Trophoblast cell (in vitro differentiated cells and primary cell): ENCODE data around the gene SLIT3.

Source experiments
- DNase-seq, 2 donors: peaks; one replicate each; pipeline ENCODE4 v3.0.0-alpha.2; 2016
- H2AFZ ChIP-seq: 2 replicates; pipeline ENCODE4 v1.6.1; 2013; ENCODE audit warnings: low read length, moderate library complexity, mild to moderate bottlenecking; ENCODE audit not compliant: insufficient read depth, poor library complexity
- H2AK5ac ChIP-seq: 2 replicates; pipeline ENCODE4 v1.6.1; 2013; ENCODE audit warnings: mild to moderate bottlenecking, low read length
- H2BK120ac ChIP-seq: 2 replicates; pipeline ENCODE4 v1.6.1; 2013; ENCODE audit warnings: low read length, mild to moderate bottlenecking, moderate library complexity; ENCODE audit not compliant: insufficient read depth, poor library complexity
- H2BK12ac ChIP-seq: 2 replicates; pipeline ENCODE4 v1.6.1; 2013; ENCODE audit warnings: mild to moderate bottlenecking, low read length, moderate library complexity
- H2BK5ac ChIP-seq: 2 replicates; pipeline ENCODE4 v1.6.1; 2013; ENCODE audit warnings: low read length, low read depth, moderate library complexity, mild to moderate bottlenecking; ENCODE audit not compliant: poor library complexity
- H3K14ac ChIP-seq: 2 replicates; pipeline ENCODE4 v1.6.1; 2013; ENCODE audit warnings: mild to moderate bottlenecking, low read length
- H3K18ac ChIP-seq: 2 replicates; pipeline ENCODE4 v1.6.1; 2013; ENCODE audit warnings: mild to moderate bottlenecking, low read length
- H3K23ac ChIP-seq: 2 replicates; pipeline ENCODE4 v1.6.1; 2013; ENCODE audit warnings: low read length
- H3K27ac ChIP-seq: 2 replicates; pipeline ENCODE4 v1.5.1; 2013; ENCODE audit warnings: low read depth, mild to moderate bottlenecking, inconsistent platforms, low read length, moderate library complexity
- H3K27me3 ChIP-seq: 2 replicates; pipeline ENCODE4 v1.6.1; 2013; ENCODE audit warnings: inconsistent platforms, mild to moderate bottlenecking, low read length, moderate library complexity; ENCODE audit not compliant: insufficient read depth
- H3K36me3 ChIP-seq, 2 experiments: 1 replicate in 1 of 2; 2 replicates in 1 of 2; pipeline ENCODE4 v1.6.1; 2013; ENCODE audit warnings: low read length in 2 of 2, mild to moderate bottlenecking in 2 of 2, moderate library complexity in 1 of 2; ENCODE audit not compliant: insufficient read depth in 2 of 2, control insufficient read depth in 1 of 2
- H3K4ac ChIP-seq: 2 replicates; pipeline ENCODE4 v1.6.1; 2013; ENCODE audit warnings: low read depth, mild to moderate bottlenecking, low read length, moderate library complexity
- H3K4me1 ChIP-seq, 2 experiments: 1 replicate in 1 of 2; 2 replicates in 1 of 2; pipeline ENCODE4 v1.6.1; 2013; ENCODE audit warnings: low read length in 2 of 2, mild to moderate bottlenecking in 2 of 2, moderate library complexity in 1 of 2; ENCODE audit not compliant: insufficient read depth in 2 of 2, control insufficient read depth in 1 of 2
- H3K4me2 ChIP-seq: 2 replicates; pipeline ENCODE4 v1.6.1; 2013; ENCODE audit warnings: inconsistent platforms, mild to moderate bottlenecking, low read length, moderate library complexity
- H3K4me3 ChIP-seq: 2 replicates; pipeline ENCODE4 v1.5.1; 2013; ENCODE audit warnings: mild to moderate bottlenecking, low read depth, low read length, inconsistent platforms
- H3K79me1 ChIP-seq: one replicate; pipeline ENCODE4 v1.6.1; 2013; ENCODE audit warnings: low read length
- H3K79me2 ChIP-seq: 2 replicates; pipeline ENCODE4 v1.6.1; 2013; ENCODE audit warnings: low read length, mild to moderate bottlenecking; ENCODE audit not compliant: control insufficient read depth, insufficient read depth, poor library complexity
- H3K9ac ChIP-seq: 2 replicates; pipeline ENCODE4 v1.6.1; 2013; ENCODE audit warnings: mild to moderate bottlenecking, low read length
- H3K9me3 ChIP-seq: 2 replicates; pipeline ENCODE4 v1.6.1; 2013; ENCODE audit warnings: low read depth, mild to moderate bottlenecking, control low read depth, inconsistent platforms, low read length; ENCODE audit not compliant: insufficient read depth
- H4K12ac ChIP-seq: 2 replicates; pipeline ENCODE4 v1.6.1; 2013; ENCODE audit warnings: low read depth, mild to moderate bottlenecking, low read length, moderate library complexity
- H4K8ac ChIP-seq: 2 replicates; pipeline ENCODE4 v1.6.1; 2013; ENCODE audit warnings: low read depth, mild to moderate bottlenecking, low read length, moderate library complexity
- H4K91ac ChIP-seq: one replicate; pipeline ENCODE4 v1.6.1; 2013; ENCODE audit warnings: low read depth, mild to moderate bottlenecking, low read length, moderate library complexity
- WGBS: extraction: QIAGEN DNeasy Blood & Tissue Kit; methylation state at CpG from one replicate; pipeline ENCODE4 v1.1.7; 2013; ENCODE audit warnings: missing lambda C conversion rate; ENCODE audit not compliant: insufficient read length, insufficient coverage; ENCODE audit errors: extremely low coverage; 5-methylcytosine and 5-hydroxymethylcytosine counted together

The SLIT3 gene

DNA sequence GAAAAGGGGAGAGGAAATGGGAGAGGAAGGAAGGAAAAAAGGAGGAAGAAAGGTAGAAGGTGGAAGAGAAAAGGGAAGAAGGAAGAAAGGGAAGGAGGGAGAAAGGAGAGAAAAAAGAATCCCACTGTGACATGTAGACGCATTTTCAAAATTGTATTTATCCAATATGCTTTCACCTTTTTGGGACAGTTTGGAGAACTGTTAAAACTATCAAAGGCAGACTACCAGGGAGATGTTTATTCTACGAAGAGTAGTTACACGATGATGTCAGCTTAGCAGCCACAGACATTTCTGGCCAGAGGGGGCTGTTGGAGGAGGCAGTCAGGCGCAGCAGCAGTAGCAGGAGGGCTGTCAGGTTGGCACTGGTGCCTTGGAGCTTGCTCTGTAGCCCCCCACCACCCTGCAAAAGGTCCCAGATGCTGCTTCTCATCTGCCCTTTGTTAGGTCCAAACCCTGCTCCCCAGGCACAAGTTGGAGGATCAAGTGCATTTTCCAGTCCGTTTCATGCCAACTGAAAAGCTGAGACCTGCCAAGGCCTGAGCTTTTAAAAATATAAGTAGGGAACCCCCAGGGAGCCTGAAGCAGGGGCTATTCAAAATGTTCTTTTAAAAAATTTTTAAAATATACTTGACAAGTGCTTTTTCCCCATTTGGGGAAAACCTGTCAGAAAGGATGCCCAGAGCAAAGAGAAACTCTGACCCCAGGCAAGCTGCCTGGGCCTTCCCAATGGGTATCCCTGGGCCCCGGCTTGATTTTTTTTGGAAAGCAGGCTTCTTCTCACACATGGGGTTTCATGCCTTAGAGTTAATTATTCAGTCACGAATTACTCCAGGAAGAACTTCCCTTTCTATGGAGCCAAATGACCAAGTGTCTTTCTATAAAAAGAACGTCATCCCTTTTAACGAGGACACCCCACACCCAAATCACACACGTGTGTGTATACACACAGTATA is 203.3 kb downstream of the SLIT3 start:
- peak overlapping the region; percentile 44 for H2BK12ac ChIP-seq
- H3K27me3 ChIP-seq: no peaks in the 10 kb centered on the region
- no peak overlapping the region for H3K18ac ChIP-seq
- peak overlapping the region; percentile 3 for H4K8ac ChIP-seq
- no peak for DNase-seq
- no peaks in the 10 kb centered on the region for H3K9me3 ChIP-seq
- no peak overlapping the region for H2BK120ac ChIP-seq
- WGBS: no CpG with 5 or more reads among the region's 10 CpGs
- no peak overlapping the region for H3K9ac ChIP-seq
- H3K14ac ChIP-seq: peak overlapping the region; percentile 14
- H3K4me1 ChIP-seq: peaks cover 25 to 35% of the 10 kb centered on the region in 2 experiments
- no peak overlapping the region for H3K4me3 ChIP-seq
- no peak overlapping the region for H3K23ac ChIP-seq
- H3K36me3 ChIP-seq: no peaks in the 10 kb centered on the region
- no peak overlapping the region for H2AK5ac ChIP-seq
- peak overlapping the region; percentile 4 for H4K91ac ChIP-seq
- H2AFZ ChIP-seq: no peak overlapping the region
- H4K12ac ChIP-seq: no peak overlapping the region
- H3K79me1 ChIP-seq: no peaks in the 10 kb centered on the region
- peak overlapping the region; percentile 68 for H3K27ac ChIP-seq
- no peak overlapping the region for H3K4ac ChIP-seq
- H3K79me2 ChIP-seq: no peaks in the 10 kb centered on the region
- no peak overlapping the region for H2BK5ac ChIP-seq
- peak overlapping the region; percentile 4 for H3K4me2 ChIP-seq

DNA sequence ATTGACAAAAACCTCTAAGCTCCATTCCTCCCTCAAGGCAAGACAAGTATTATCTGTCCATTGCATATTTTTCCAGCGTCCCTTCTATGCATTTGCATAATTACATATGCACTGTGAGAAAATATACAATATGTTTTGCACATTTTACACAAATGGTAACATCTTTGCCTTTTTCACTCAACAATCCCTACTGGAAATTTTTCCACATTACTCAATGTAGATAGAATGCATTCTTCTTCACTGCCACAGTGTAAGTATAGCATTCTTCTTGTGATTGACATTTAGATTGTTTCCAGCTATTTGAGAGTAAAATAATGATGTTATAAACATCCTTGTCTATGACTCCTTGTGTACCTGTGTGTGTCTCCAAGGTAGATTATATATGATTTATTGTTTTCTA is 205.0 kb downstream of the SLIT3 start:
- WGBS: no CpG with 5 or more reads among the region's 1 CpG

DNA sequence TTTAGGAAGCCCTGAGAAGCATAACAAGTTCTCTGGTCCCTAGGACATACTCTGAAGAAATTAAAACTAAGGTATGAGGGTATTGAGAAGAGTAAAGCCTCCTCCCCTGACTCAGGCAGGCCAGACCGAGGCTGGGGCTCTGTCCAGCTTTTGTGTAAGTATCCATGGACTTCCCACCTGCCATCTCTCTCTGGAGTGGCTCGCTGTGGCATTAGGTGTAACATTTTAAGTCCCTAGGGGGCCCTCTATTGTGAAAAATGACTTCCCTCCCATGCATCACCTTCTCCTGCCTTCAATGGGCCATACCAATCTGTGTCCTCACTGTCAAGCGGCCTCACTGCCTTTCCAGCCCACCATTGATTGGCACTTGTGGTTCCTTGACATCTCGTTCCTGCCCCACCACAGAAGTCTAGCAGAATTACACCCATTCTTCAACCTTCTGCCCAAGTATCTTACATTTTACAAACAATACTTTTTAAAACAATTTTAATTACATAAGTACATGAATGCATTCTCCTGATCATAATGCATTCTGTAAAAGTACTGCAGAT is 205.5 kb downstream of the SLIT3 start:
- H2BK120ac ChIP-seq: no peak overlapping the region
- peaks cover 21 to 33% of the 10 kb centered on the region in 2 experiments for H3K4me1 ChIP-seq
- no peak overlapping the region for H2AFZ ChIP-seq
- no peak overlapping the region for H3K14ac ChIP-seq
- no peaks in the 10 kb centered on the region for H3K79me2 ChIP-seq
- WGBS: no CpG with 5 or more reads among the region's 4 CpGs
- H2BK12ac ChIP-seq: no peak overlapping the region
- H3K27me3 ChIP-seq: no peaks in the 10 kb centered on the region
- DNase-seq: peak in 1 of 2 donors; percentile 11
- no peak overlapping the region for H3K23ac ChIP-seq
- no peak overlapping the region for H4K91ac ChIP-seq
- no peak overlapping the region for H4K12ac ChIP-seq
- H3K18ac ChIP-seq: no peak overlapping the region
- no peak overlapping the region for H3K27ac ChIP-seq
- H2BK5ac ChIP-seq: no peak overlapping the region
- no peak overlapping the region for H3K4me2 ChIP-seq
- H3K9ac ChIP-seq: no peak overlapping the region
- H3K36me3 ChIP-seq: peaks cover 0 to 4% of the 10 kb centered on the region in 2 experiments
- H2AK5ac ChIP-seq: no peak overlapping the region
- no peak overlapping the region for H3K4ac ChIP-seq
- H3K4me3 ChIP-seq: no peak overlapping the region
- H4K8ac ChIP-seq: no peak overlapping the region
- no peaks in the 10 kb centered on the region for H3K79me1 ChIP-seq
- H3K9me3 ChIP-seq: no peaks in the 10 kb centered on the region

More for the DNA sequence above, 205.0 kb downstream of the SLIT3 start:
- Histone ChIP-seq H4K8ac (no peak overlapping the region), H3K9me3 (no peaks in the 10 kb centered on the region), H3K4me2 (no peak overlapping the region), H3K36me3 (peaks cover 0 to 4% of the 10 kb centered on the region in 2 experiments), H2AFZ (no peak overlapping the region), H2AK5ac (no peak overlapping the region), H3K9ac (no peak overlapping the region), H2BK5ac (no peak overlapping the region), H3K4ac (no peak overlapping the region), H3K18ac (no peak overlapping the region), H2BK12ac (no peak overlapping the region), H3K27me3 (no peaks in the 10 kb centered on the region), H2BK120ac (no peak overlapping the region), H3K4me3 (no peak overlapping the region), H3K4me1 (peaks cover 25 to 35% of the 10 kb centered on the region in 2 experiments), H3K79me1 (no peaks in the 10 kb centered on the region), H4K91ac (no peak overlapping the region), H4K12ac (no peak overlapping the region), H3K14ac (no peak overlapping the region), H3K23ac (no peak overlapping the region), H3K27ac (no peak overlapping the region), H3K79me2 (no peaks in the 10 kb centered on the region)
- peak; percentile 4 to 86 for DNase-seq

DNA sequence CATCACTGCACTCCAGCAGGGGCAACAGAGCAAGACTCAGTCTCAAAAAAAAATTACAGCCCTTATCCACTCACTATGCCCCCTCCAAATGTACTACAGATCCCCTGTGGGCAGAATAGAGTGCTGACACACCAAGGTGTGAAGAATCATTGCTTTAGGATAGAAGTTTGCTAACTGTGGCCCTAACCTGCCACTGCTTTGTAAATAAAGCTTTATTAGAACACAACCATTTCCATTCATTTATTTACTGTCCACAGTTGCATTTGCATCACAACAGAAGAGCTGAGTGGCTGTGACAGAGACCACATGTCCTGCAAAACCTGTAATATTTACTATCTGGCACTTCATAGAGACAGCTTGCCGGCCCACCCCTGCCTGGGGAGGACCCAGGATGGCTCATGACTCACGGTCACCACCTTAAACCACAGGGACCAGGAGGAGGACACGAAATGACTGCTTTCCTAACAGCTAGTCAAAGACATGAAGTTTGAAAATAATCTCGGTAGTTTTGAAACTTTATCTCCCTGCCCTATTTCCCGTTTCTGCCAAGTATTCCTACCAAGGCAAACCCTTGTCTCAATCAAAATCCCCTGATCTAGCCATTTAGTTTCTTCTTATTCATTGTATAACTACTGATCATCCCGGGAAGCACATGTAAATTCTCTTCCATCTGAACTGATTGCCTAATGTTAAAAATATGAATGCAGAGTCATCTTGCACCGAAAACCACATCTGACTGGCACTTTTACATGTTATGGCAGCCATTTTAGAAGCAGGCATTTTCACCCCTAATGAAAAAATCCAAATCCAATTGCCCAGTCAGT is 206.1 kb downstream of the SLIT3 start:
- H2AK5ac ChIP-seq: no peak overlapping the region
- no peak overlapping the region for H4K12ac ChIP-seq
- no peak overlapping the region for H3K14ac ChIP-seq
- no peak overlapping the region for H4K8ac ChIP-seq
- H3K4me1 ChIP-seq: peaks cover 15 to 29% of the 10 kb centered on the region in 2 experiments
- no peak overlapping the region for H3K23ac ChIP-seq
- peaks cover 0 to 4% of the 10 kb centered on the region in 2 experiments for H3K36me3 ChIP-seq
- H4K91ac ChIP-seq: no peak overlapping the region
- H2BK120ac ChIP-seq: no peak overlapping the region
- no peaks in the 10 kb centered on the region for H3K9me3 ChIP-seq
- H3K9ac ChIP-seq: no peak overlapping the region
- no peak overlapping the region for H3K4me2 ChIP-seq
- no peaks in the 10 kb centered on the region for H3K79me1 ChIP-seq
- no peak overlapping the region for H2BK12ac ChIP-seq
- no peaks in the 10 kb centered on the region for H3K79me2 ChIP-seq
- no peak overlapping the region for H3K4ac ChIP-seq
- H3K27me3 ChIP-seq: no peaks in the 10 kb centered on the region
- H2AFZ ChIP-seq: no peak overlapping the region
- DNase-seq: peak in 1 of 2 donors; percentile 24
- no CpG with 5 or more reads among the region's 7 CpGs for WGBS
- H2BK5ac ChIP-seq: no peak overlapping the region
- no peak overlapping the region for H3K4me3 ChIP-seq
- H3K18ac ChIP-seq: no peak overlapping the region
- H3K27ac ChIP-seq: no peak overlapping the region
